ENCODE results near the gene CAPN12.
"Not testable (repeated sequence)": the region's sequence is repeated elsewhere in the genome, so short reads cannot be mapped to it uniquely, and the experiment has no call there.

DNA sequence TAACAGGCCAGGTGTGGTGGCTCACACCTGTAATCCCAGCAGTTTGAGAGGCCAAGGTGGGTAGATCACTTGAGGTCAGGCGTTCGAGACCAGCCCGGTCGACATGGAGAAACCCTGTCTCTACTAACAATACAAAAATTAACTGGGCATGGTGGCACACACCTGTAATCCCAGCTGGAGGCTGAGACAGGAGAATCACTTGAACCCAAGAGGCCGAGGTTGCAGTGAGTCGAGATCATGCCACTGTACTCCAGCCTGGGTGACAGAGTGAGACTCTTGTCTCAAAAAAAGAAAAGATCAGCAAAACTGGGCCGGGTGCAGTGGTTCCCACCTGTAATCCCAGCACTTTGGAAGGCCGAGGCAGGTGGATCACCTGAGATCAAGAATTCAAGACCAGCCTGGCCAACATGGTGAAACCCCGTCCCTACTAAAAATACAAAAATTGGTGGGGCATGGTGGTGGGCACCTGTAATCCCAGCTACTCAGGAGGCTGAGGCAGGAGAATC lies 17.7 kb upstream of the CAPN12 start:
- TF ChIP-seq POLR2A (IDR thresholded peaks at IDR 0.05; ENCODE audit: low read depth, low read length) = not testable (repeated sequence)
- TF ChIP-seq, protein P1, sequence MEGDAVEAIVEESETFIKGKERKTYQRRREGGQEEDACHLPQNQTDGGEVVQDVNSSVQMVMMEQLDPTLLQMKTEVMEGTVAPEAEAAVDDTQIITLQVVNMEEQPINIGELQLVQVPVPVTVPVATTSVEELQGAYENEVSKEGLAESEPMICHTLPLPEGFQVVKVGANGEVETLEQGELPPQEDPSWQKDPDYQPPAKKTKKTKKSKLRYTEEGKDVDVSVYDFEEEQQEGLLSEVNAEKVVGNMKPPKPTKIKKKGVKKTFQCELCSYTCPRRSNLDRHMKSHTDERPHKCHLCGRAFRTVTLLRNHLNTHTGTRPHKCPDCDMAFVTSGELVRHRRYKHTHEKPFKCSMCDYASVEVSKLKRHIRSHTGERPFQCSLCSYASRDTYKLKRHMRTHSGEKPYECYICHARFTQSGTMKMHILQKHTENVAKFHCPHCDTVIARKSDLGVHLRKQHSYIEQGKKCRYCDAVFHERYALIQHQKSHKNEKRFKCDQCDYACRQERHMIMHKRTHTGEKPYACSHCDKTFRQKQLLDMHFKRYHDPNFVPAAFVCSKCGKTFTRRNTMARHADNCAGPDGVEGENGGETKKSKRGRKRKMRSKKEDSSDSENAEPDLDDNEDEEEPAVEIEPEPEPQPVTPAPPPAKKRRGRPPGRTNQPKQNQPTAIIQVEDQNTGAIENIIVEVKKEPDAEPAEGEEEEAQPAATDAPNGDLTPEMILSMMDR (conservative IDR thresholded peaks at IDR 0.05; ENCODE audit: low read depth, low read length) = not testable (repeated sequence)

Data from IMR-90 (cell line).